DOHH2 (cell line): Measurements from ENCODE around the gene MAST2.
A peak's percentile ranks its signal among the peaks of the same experiment; 100 is the strongest.
"Not testable (repeated sequence)": the region's sequence is repeated elsewhere in the genome, so short reads cannot be mapped to it uniquely, and the experiment has no call there.

Source experiments
- H3F3A ChIP-seq: fragments of 200-600 bp; sonication (generic), shearing (Covaris generic); 2 replicates; pipeline ENCODE4 v1.6.0; 2016; ENCODE audit warnings: antibody characterized with exemption, mild to moderate bottlenecking; ENCODE audit not compliant: control insufficient read depth, insufficient read depth
- H3K27ac ChIP-seq: fragments of 200-600 bp; sonication (generic); 2 replicates; pipeline ENCODE4 v1.5.1; 2014; ENCODE audit warnings: low read depth, mild to moderate bottlenecking, low read length, moderate library complexity
- H3K27me3 ChIP-seq: fragments of 200-600 bp; sonication (generic); 2 replicates; pipeline ENCODE4 v1.6.1; 2014; ENCODE audit warnings: mild to moderate bottlenecking, low read length, mixed read lengths; ENCODE audit not compliant: control insufficient read depth
- H3K36me3 ChIP-seq: fragments of 200-600 bp; sonication (generic); 2 replicates; pipeline ENCODE4 v1.6.1; 2014; ENCODE audit warnings: mild to moderate bottlenecking, low read length, moderate library complexity, mixed read lengths; ENCODE audit not compliant: control insufficient read depth
- H3K4me1 ChIP-seq: fragments of 200-600 bp; sonication (generic); 2 replicates; pipeline ENCODE4 v1.6.1; 2014; ENCODE audit warnings: mild to moderate bottlenecking, low read length, mixed read lengths; ENCODE audit not compliant: control insufficient read depth
- H3K4me2 ChIP-seq: fragments of 200-600 bp; sonication (generic); 2 replicates; pipeline ENCODE4 v1.6.0; 2014; ENCODE audit warnings: mild to moderate bottlenecking, low read length, moderate library complexity
- H3K4me3 ChIP-seq: fragments of 200-600 bp; sonication (generic); 2 replicates; pipeline ENCODE4 v1.5.1; 2014; ENCODE audit warnings: mild to moderate bottlenecking, low read length, mixed read lengths
- H3K79me2 ChIP-seq: fragments of 200-600 bp; sonication (generic); 2 replicates; pipeline ENCODE4 v1.6.1; 2014; ENCODE audit warnings: mild to moderate bottlenecking, low read length, mixed read lengths; ENCODE audit not compliant: control insufficient read depth
- H3K9me2 ChIP-seq: fragments of 200-600 bp; sonication (generic); replicated peaks from 2 replicates; pipeline ENCODE4 v1.6.1; 2014; ENCODE audit warnings: mild to moderate bottlenecking, low read length, mixed read lengths; ENCODE audit not compliant: control insufficient read depth
- H3K9me3 ChIP-seq: fragments of 200-600 bp; sonication (generic); 2 replicates; pipeline ENCODE4 v1.6.1; 2014; ENCODE audit warnings: antibody characterized with exemption, low read length, mixed read lengths; ENCODE audit not compliant: control insufficient read depth, insufficient read depth
- H4K20me1 ChIP-seq: fragments of 200-600 bp; sonication (generic); 2 replicates; pipeline ENCODE4 v1.6.0; 2014; ENCODE audit warnings: low read depth, mild to moderate bottlenecking, antibody characterized with exemption, low read length, moderate library complexity; ENCODE audit not compliant: control insufficient read depth, insufficient read depth
- EZH2phosphoT487 ChIP-seq: fragments of 200-600 bp; sonication (generic); IDR thresholded peaks from 2 replicates; pipeline ENCODE4 v1.6.1; 2017; ENCODE audit warnings: borderline replicate concordance, mild to moderate bottlenecking, antibody characterized with exemption, low read length, moderate library complexity, mixed read lengths
- TF ChIP-seq, protein P1 (sequence below): fragments of 200-600 bp; sonication (generic); IDR thresholded peaks from one replicate; pipeline ENCODE4 v1.5.1; 2014; ENCODE audit warnings: antibody characterized with exemption, mild to moderate bottlenecking, low read depth, low read length; ENCODE audit not compliant: poor library complexity, severe bottlenecking

MAST2 gene

DNA sequence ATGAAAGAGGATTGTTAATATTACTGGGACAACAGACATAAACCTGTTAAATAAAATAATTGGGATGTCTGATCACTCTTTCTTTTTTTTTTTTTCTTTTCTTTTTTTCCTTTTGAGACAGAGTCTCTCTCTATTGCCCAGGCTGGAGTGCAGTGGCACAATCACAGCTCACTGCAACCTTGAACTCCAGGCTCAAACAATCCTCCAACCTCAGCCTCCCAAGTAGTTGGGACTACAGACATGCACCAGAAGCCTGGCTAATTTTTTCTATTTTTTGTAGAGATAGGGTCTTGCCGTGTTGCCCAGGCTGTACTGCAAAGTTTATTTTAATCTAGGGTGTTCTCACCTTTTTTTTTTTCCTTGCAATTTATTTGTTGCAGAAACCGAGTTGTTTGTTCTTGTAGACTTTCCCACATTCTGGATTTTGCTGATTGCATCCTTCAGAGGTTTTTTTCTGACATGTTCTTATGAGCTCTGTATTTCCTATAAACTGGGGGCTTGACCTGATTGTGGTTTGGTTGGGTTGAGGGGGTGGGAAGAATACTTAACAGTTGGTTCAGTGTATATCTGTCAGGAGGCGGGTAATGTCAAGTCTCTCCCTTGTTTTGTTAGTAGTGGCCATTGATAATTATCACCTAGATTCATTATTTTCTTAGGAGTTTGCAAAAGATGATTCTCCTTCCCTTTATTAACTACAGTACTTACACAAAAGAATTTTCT is 125.2 kb downstream of the MAST2 start:
- H3K27ac ChIP-seq = no peak overlapping the region
- H3K4me2 ChIP-seq = no peak overlapping the region
- no peaks in the 10 kb centered on the region for H3K9me2 ChIP-seq
- peaks cover 27% of the 10 kb centered on the region for H3F3A ChIP-seq
- H4K20me1 ChIP-seq = peaks cover 14% of the 10 kb centered on the region; the same call in 1 of the 2 replicates
- H3K36me3 ChIP-seq = peaks cover 11% of the 10 kb centered on the region
- H3K4me3 ChIP-seq = no peak overlapping the region
- H3K9me3 ChIP-seq = no peaks in the 10 kb centered on the region
- H3K79me2 ChIP-seq = peaks cover 82% of the 10 kb centered on the region
- no peaks in the 10 kb centered on the region for H3K27me3 ChIP-seq
- H3K4me1 ChIP-seq = peaks cover 82% of the 10 kb centered on the region
- no peak for TF ChIP-seq EZH2phosphoT487
- TF ChIP-seq, protein P1, sequence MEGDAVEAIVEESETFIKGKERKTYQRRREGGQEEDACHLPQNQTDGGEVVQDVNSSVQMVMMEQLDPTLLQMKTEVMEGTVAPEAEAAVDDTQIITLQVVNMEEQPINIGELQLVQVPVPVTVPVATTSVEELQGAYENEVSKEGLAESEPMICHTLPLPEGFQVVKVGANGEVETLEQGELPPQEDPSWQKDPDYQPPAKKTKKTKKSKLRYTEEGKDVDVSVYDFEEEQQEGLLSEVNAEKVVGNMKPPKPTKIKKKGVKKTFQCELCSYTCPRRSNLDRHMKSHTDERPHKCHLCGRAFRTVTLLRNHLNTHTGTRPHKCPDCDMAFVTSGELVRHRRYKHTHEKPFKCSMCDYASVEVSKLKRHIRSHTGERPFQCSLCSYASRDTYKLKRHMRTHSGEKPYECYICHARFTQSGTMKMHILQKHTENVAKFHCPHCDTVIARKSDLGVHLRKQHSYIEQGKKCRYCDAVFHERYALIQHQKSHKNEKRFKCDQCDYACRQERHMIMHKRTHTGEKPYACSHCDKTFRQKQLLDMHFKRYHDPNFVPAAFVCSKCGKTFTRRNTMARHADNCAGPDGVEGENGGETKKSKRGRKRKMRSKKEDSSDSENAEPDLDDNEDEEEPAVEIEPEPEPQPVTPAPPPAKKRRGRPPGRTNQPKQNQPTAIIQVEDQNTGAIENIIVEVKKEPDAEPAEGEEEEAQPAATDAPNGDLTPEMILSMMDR = no peak

DNA sequence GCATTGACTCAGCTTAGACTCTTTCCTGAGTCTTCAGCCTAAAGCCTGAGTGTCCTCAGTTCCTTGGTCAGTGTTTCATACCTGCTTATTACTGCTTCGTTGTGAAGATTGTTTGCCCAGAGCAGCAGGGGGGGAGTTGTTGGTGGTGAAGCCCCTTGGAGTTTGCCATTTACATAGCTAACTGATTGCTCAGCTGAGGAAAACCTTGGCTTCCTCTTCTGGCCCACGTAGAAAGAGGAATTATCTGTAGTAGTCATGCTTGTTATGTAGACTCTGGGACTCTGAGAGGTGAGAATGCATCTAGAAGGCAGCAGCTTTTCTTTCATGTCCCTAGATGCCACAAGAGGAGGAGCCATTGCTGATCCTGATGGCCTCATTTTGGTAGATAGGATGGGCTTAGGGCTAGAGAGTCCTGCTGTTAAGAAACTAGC is 125.9 kb downstream of the MAST2 start:
- H3K4me3 ChIP-seq = no peak overlapping the region

DNA sequence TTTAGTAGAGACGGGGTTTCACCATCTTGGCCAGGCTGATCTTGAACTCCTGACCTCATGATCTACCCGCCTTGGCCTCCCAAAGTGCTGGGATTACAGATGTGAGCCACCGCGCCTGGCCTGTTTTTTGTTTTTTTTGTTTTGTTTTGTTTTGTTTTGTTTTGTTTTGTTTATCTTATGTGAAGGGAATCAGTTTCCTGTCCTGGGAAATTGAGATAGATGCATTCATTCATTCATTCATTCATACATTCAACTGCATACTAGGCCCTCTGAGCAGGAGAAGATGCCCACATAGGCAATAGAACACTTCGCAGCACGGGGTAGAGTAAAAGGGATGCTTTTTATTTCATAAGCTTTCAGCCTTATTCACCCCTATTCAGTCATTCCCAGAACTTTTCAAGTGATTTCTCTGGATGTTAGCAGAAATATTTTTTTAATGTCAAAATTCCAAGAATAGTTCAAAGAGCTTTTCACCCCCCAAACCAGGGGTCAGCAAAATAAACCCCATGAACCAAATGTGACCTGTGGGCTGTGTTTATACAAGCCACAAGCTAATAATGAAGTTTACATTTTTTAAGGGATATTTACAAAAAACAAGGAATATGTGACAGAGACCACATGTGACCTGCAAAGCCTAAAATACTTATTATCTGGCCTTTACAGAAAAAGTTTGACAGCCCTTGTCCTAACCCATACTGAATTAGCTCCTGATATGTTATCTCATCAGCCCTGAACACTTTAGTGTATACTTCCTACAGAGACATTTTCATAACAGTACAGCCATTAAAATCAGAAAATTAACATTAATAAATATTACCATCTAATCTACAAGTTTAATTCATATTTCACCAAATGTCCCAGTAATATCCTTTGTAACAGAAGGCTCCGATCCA is 127.1 kb downstream of the MAST2 start:
- TF ChIP-seq, protein P1 = no peak
- TF ChIP-seq EZH2phosphoT487 = no peak
- Histone ChIP-seq H3K36me3 (peaks cover 20% of the 10 kb centered on the region), H3K27me3 (no peaks in the 10 kb centered on the region), H3K79me2 (peaks cover 84% of the 10 kb centered on the region), H3K27ac (no peak overlapping the region), H3K4me2 (no peak overlapping the region), H3K4me3 (no peak overlapping the region), H3K4me1 (peaks cover 82% of the 10 kb centered on the region), H3K9me3 (no peaks in the 10 kb centered on the region), H3F3A (peaks cover 21% of the 10 kb centered on the region), H3K9me2 (no peaks in the 10 kb centered on the region), H4K20me1 (peaks cover 7% of the 10 kb centered on the region; the same call in 1 of the 2 replicates)

More for the DNA sequence above, 125.9 kb downstream of the MAST2 start:
- H3K9me2 ChIP-seq = no peaks in the 10 kb centered on the region
- H3K4me2 ChIP-seq = peak overlapping the region; percentile 25; the same call in 1 of the 2 replicates
- H3K27me3 ChIP-seq = no peaks in the 10 kb centered on the region
- no peak overlapping the region for H3K27ac ChIP-seq
- TF ChIP-seq, protein P1 = no peak
- no peak for TF ChIP-seq EZH2phosphoT487
- H3K9me3 ChIP-seq = no peaks in the 10 kb centered on the region
- H3K4me1 ChIP-seq = peaks cover 82% of the 10 kb centered on the region
- peaks cover 15% of the 10 kb centered on the region for H3K36me3 ChIP-seq
- H3F3A ChIP-seq = peaks cover 27% of the 10 kb centered on the region
- peaks cover 84% of the 10 kb centered on the region for H3K79me2 ChIP-seq
- H4K20me1 ChIP-seq = peaks cover 14% of the 10 kb centered on the region; the same call in 1 of the 2 replicates

DNA sequence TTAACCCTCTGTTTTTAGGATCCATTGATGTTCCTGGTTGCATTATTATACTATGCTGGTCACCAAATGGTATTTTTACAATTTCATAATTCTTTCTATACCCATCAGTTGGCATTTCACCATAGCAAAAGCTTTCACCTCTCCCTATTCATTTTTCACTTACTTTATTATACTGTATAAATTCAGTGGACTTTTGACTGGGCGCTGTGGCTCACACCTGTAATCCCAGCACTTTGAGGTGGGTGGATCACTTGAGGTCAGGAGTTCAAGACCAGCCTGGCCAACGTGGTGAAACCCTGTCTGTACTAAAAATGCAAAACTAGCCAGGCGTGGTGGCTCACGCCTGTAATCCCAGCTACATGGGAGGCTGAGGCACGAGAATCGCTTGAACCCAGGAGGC is 128.8 kb downstream of the MAST2 start:
- H3K9me2 ChIP-seq, H4K20me1 ChIP-seq, H3K4me2 ChIP-seq, H3K27ac ChIP-seq, H3K4me3 ChIP-seq, H3K9me3 ChIP-seq, H3K27me3 ChIP-seq: not testable (repeated sequence)
- Histone ChIP-seq H3K79me2 (peaks cover 86% of the 10 kb centered on the region), H3K36me3 (peaks cover 29% of the 10 kb centered on the region), H3F3A (peaks cover 21% of the 10 kb centered on the region), H3K4me1 (peaks cover 87% of the 10 kb centered on the region)
